HCT116 (cell line): ENCODE measurements around the gene THADA.

Source experiments
- EZH2 ChIP-seq: fragments of 200-600 bp; sonication (generic); IDR thresholded peaks from 2 replicates; pipeline ENCODE4 v1.6.1; 2017; ENCODE audit warnings: antibody characterized with exemption, mixed run types
- EZH2phosphoT487 ChIP-seq: fragments of 200-600 bp; IDR thresholded peaks from 2 replicates; pipeline ENCODE4 v1.6.1; 2018; ENCODE audit warnings: antibody characterized with exemption, borderline replicate concordance
- JUND ChIP-seq: IDR thresholded peaks from 2 replicates; pipeline ENCODE4 v1.6.1; 2012
- POLR2A ChIP-seq: IDR thresholded peaks from 2 replicates; pipeline ENCODE4 v1.7.0; 2011; ENCODE audit warnings: borderline replicate concordance; ENCODE audit not compliant: insufficient read depth, insufficient read length; ENCODE audit errors: extremely low read depth
- POLR2AphosphoS5 ChIP-seq: IDR thresholded peaks from 2 replicates; pipeline ENCODE4 v1.6.1; 2011; ENCODE audit warnings: mild to moderate bottlenecking, low read depth, low read length, moderate library complexity
- SRF ChIP-seq: IDR thresholded peaks from 2 replicates; pipeline ENCODE4 v1.6.1; 2012; ENCODE audit warnings: low read depth
- YY1 ChIP-seq: IDR thresholded peaks from 2 replicates; pipeline ENCODE4 v1.6.1; 2011; ENCODE audit warnings: low read length, low read depth, moderate library complexity, mild to moderate bottlenecking; ENCODE audit not compliant: insufficient replicate concordance; ENCODE audit errors: extremely low read depth
- TF ChIP-seq, protein P1 (sequence below), 3 experiments: fragments of 200-600 bp in 1 of 3; sonication (generic) in 1 of 3; IDR thresholded peaks in 2 of 3; conservative IDR thresholded peaks in 1 of 3; 2 replicates each; pipeline ENCODE4 v1.5.1; 2012 to 2017; ENCODE audit warnings: low read depth in 2 of 3, low read length in 2 of 3, antibody characterized with exemption in 1 of 3, borderline replicate concordance in 1 of 3, control low read depth in 1 of 3, mild to moderate bottlenecking in 1 of 3, mixed read lengths in 1 of 3, mixed run types in 1 of 3, moderate library complexity in 1 of 3; ENCODE audit not compliant: insufficient read depth in 1 of 3
- TF ChIP-seq, protein P2 (sequence below): IDR thresholded peaks from 2 replicates; pipeline ENCODE4 v1.6.1; 2012
- TF ChIP-seq, protein P3 (sequence below): IDR thresholded peaks from 2 replicates; pipeline ENCODE4 v1.6.1; 2012; ENCODE audit warnings: low read depth

DNA sequence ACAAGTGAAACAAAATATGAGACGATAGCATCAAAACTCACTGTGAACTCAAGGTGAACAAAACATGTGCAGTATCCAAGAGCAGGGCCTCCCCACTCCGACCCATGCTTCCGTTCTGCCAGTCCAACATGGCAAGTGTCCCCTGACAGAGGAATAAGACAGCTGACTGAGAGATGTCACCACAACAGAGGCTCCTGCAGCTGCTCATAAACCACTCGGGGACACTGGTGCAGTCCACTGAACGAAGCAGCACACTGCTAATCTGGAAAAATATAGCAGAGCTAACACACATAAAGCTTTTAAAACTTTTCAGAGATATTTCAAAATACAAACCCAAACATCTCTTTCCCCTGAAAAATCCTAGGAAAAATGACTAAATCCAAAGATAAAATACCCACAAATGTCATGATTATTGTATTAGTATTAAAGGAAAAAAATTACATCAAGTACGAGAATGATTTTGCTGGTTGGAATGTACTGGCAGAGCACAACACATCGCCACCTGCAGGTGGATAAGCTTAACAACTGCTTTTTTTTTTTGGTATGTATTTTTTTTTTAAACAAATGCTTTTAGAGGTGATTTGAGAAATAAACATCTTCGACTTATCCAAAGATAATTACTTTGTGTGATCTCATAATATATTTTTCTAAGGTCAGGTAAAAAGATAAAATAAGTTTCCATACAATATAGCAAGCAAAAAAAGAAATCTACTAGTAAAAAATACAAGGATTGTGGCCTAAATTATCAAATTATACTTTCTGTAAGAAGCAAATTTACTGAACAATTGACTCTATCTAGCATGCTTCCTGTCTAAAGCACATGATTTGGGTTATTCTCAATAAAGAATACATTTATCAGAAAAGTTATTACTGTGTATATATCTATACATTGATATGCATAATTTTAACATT lies 18.6 kb downstream of the THADA start:
- TF ChIP-seq, protein P1, sequence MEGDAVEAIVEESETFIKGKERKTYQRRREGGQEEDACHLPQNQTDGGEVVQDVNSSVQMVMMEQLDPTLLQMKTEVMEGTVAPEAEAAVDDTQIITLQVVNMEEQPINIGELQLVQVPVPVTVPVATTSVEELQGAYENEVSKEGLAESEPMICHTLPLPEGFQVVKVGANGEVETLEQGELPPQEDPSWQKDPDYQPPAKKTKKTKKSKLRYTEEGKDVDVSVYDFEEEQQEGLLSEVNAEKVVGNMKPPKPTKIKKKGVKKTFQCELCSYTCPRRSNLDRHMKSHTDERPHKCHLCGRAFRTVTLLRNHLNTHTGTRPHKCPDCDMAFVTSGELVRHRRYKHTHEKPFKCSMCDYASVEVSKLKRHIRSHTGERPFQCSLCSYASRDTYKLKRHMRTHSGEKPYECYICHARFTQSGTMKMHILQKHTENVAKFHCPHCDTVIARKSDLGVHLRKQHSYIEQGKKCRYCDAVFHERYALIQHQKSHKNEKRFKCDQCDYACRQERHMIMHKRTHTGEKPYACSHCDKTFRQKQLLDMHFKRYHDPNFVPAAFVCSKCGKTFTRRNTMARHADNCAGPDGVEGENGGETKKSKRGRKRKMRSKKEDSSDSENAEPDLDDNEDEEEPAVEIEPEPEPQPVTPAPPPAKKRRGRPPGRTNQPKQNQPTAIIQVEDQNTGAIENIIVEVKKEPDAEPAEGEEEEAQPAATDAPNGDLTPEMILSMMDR (IDR thresholded peaks at IDR 0.05 in 2 of 3, conservative IDR thresholded peaks at IDR 0.05 in 1 of 3; ENCODE audit: borderline replicate concordance in 1 of 3, insufficient read depth in 1 of 3, low read depth in 2 of 3, low read length in 2 of 3), result peak; percentile 43 to 82 (median 65); a peak in 5 of 6 replicates
- TF ChIP-seq YY1, result no peak
- no peak for TF ChIP-seq POLR2AphosphoS5
- TF ChIP-seq, protein P2, sequence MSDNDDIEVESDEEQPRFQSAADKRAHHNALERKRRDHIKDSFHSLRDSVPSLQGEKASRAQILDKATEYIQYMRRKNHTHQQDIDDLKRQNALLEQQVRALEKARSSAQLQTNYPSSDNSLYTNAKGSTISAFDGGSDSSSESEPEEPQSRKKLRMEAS, result no peak
- TF ChIP-seq, protein P3, sequence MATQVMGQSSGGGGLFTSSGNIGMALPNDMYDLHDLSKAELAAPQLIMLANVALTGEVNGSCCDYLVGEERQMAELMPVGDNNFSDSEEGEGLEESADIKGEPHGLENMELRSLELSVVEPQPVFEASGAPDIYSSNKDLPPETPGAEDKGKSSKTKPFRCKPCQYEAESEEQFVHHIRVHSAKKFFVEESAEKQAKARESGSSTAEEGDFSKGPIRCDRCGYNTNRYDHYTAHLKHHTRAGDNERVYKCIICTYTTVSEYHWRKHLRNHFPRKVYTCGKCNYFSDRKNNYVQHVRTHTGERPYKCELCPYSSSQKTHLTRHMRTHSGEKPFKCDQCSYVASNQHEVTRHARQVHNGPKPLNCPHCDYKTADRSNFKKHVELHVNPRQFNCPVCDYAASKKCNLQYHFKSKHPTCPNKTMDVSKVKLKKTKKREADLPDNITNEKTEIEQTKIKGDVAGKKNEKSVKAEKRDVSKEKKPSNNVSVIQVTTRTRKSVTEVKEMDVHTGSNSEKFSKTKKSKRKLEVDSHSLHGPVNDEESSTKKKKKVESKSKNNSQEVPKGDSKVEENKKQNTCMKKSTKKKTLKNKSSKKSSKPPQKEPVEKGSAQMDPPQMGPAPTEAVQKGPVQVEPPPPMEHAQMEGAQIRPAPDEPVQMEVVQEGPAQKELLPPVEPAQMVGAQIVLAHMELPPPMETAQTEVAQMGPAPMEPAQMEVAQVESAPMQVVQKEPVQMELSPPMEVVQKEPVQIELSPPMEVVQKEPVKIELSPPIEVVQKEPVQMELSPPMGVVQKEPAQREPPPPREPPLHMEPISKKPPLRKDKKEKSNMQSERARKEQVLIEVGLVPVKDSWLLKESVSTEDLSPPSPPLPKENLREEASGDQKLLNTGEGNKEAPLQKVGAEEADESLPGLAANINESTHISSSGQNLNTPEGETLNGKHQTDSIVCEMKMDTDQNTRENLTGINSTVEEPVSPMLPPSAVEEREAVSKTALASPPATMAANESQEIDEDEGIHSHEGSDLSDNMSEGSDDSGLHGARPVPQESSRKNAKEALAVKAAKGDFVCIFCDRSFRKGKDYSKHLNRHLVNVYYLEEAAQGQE, result no peak
- no peak for TF ChIP-seq JUND
- TF ChIP-seq EZH2, result no peak
- TF ChIP-seq SRF, result no peak
- TF ChIP-seq POLR2A, result no peak
- no peak for TF ChIP-seq EZH2phosphoT487
